RWPE2 (cell line): ENCODE results near the gene LPAR1.

Source experiments
- ATAC-seq: fragments of 200-7000 bp; cut with Tn5 transposase; 3 replicates; pipeline ENCODE4 v1.9.1; 2021; ENCODE audit warnings: low read depth
- DNase-seq: peaks from one replicate; pipeline ENCODE4 v3.0.0-alpha.2; 2020; ENCODE audit warnings: low spot score
- H3K27ac ChIP-seq: fragments of 450-650 bp; 2 replicates; pipeline ENCODE4 v1.5.1; 2017; ENCODE audit warnings: mild to moderate bottlenecking; ENCODE audit not compliant: poor library complexity, severe bottlenecking
- H3K27me3 ChIP-seq: fragments of 250-450 bp; sonication (Bioruptor Pico); 2 replicates; pipeline ENCODE4 v1.5.1; 2021; ENCODE audit warnings: mild to moderate bottlenecking, moderate library complexity; ENCODE audit not compliant: insufficient read depth, poor library complexity, severe bottlenecking
- H3K36me3 ChIP-seq: fragments of 250-450 bp; sonication (Bioruptor Pico); 2 replicates; pipeline ENCODE4 v1.5.1; 2020; ENCODE audit warnings: low read depth, mild to moderate bottlenecking, moderate library complexity
- H3K4me1 ChIP-seq: fragments of 250-450 bp; sonication (Bioruptor Pico); 2 replicates; pipeline ENCODE4 v1.5.1; 2021; ENCODE audit warnings: mild to moderate bottlenecking, moderate library complexity; ENCODE audit not compliant: insufficient read depth, poor library complexity, severe bottlenecking
- H3K4me3 ChIP-seq: fragments of 250-450 bp; sonication (Bioruptor Pico); 2 replicates; pipeline ENCODE4 v1.5.1; 2021; ENCODE audit warnings: mild to moderate bottlenecking, moderate library complexity; ENCODE audit not compliant: severe bottlenecking
- H3K9me3 ChIP-seq: fragments of 250-450 bp; sonication (Bioruptor Pico); 2 replicates; pipeline ENCODE4 v1.5.1; 2021; ENCODE audit warnings: mild to moderate bottlenecking, moderate library complexity; ENCODE audit not compliant: severe bottlenecking
- CTCF ChIP-seq: fragments of 450-650 bp; IDR thresholded peaks from one replicate; pipeline ENCODE4 v1.5.1; 2017; ENCODE audit warnings: mild to moderate bottlenecking, moderate library complexity; ENCODE audit not compliant: poor library complexity, severe bottlenecking

Gene LPAR1

GRCh38 chr9:110980261-110980660 is 58.0 kb downstream of the LPAR1 start:
- Histone ChIP-seq H3K27ac (no peak overlapping the region), H3K36me3 (no peaks in the 10 kb centered on the region; the same call in 1 of the 2 replicates), H3K27me3 (no peaks in the 10 kb centered on the region), H3K4me1 (peaks cover 27% of the 10 kb centered on the region), H3K9me3 (no peaks in the 10 kb centered on the region), H3K4me3 (no peak overlapping the region)
- DNase-seq (no peak), ATAC-seq (no peak)
- TF ChIP-seq CTCF: no peak

GRCh38 chr9:110979636-110980035 is 58.6 kb downstream of the LPAR1 start:
- peaks cover 32% of the 10 kb centered on the region for H3K4me1 ChIP-seq
- no peak overlapping the region for H3K4me3 ChIP-seq

DNA sequence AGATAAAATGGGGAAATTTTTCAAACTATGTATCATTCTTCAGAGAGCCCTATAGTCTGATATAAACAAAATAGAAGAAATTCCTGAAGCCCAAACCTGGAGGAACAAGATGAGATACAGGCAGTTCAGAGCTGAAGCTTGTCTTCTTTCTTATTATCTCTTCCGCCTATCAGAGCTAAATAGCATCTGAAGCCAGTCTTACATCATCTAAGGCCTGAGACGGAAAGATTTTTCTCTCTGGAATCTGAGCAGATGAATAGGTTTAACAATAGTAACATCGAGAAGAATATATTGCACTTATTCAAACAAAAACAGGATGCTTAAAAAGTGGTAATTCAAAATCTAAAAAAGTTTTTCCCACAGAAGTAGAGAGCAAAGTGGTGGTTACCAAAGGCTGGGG is 59.8 kb downstream of the LPAR1 start:
- DNase-seq (no peak), ATAC-seq (no peak)
- Histone ChIP-seq H3K27me3 (no peaks in the 10 kb centered on the region), H3K36me3 (no peaks in the 10 kb centered on the region; the same call in 1 of the 2 replicates), H3K27ac (no peak overlapping the region), H3K9me3 (no peaks in the 10 kb centered on the region), H3K4me1 (peaks cover 32% of the 10 kb centered on the region), H3K4me3 (no peak overlapping the region)
- no peak for TF ChIP-seq CTCF

More at GRCh38 chr9:110979636-110980035, 58.6 kb downstream of the LPAR1 start:
- Histone ChIP-seq H3K9me3 (no peaks in the 10 kb centered on the region), H3K36me3 (no peaks in the 10 kb centered on the region; the same call in 1 of the 2 replicates), H3K27ac (peak overlapping the region; percentile 23), H3K27me3 (no peaks in the 10 kb centered on the region)
- no peak for TF ChIP-seq CTCF
- DNase-seq: no peak
- no peak for ATAC-seq

GRCh38 chr9:110977259-110977709 is 61.0 kb downstream of the LPAR1 start:
- Histone ChIP-seq H3K36me3 (peaks cover 2% of the 10 kb centered on the region), H3K27me3 (no peaks in the 10 kb centered on the region), H3K4me3 (no peak overlapping the region), H3K4me1 (peaks cover 32% of the 10 kb centered on the region), H3K27ac (peak overlapping the region; percentile 64), H3K9me3 (no peaks in the 10 kb centered on the region)
- DNase-seq (peak; percentile 61), ATAC-seq (peak; percentile 80)
- TF ChIP-seq CTCF: no peak

DNA sequence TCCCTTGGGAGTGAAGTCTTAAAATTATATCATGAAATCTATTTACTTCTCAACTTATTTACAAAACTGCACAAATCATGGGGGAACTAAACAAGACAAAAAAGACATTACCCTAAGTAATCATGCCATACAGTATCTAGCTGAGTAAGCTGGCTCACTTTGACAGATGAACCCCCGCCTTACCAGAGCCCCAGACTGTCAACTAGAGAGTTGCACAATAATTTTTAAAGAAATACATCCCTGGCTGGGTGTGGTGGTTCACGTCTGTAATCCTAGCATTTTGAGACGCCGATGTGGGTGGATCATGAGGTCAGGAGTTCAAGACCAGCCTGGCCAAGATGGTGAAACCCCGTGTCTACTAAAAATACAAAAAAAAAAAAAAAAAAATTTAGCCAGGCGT is 62.3 kb downstream of the LPAR1 start:
- Histone ChIP-seq H3K27me3 (no peaks in the 10 kb centered on the region), H3K36me3 (peaks cover 12% of the 10 kb centered on the region), H3K27ac (peak overlapping the region; percentile 64), H3K4me1 (peaks cover 32% of the 10 kb centered on the region), H3K4me3 (no peak overlapping the region), H3K9me3 (no peaks in the 10 kb centered on the region)
- no peak for DNase-seq
- ATAC-seq: peak; percentile 48; the same call in 1 of the 3 replicates
- no peak for TF ChIP-seq CTCF
